CD4-positive, alpha-beta memory T cell (primary cell): Measurements from ENCODE around the gene DDX41. TPM values are rescaled to one million over a fixed set of nuclear protein-coding genes. Genes with fewer than 3 reads are reported as not detected.

Experiments
- CTCF ChIA-PET: fragments of 350-600 bp; sonication (Branson Sonifier 250); formaldehyde crosslinking; loops from one replicate; lab custom pipeline; 2021; ENCODE audit warnings: inconsistent platforms; ENCODE audit not compliant: partially characterized antibody; lab: Charles Lee
- POLR2A ChIA-PET: fragments of 350-600 bp; sonication (Branson Sonifier 250); formaldehyde crosslinking; loops from one replicate; lab custom pipeline; 2021; ENCODE audit not compliant: partially characterized antibody; lab: Charles Lee
- DNase-seq, 5 donors: peaks; one replicate each; pipeline versions ENCODE4 v3.0.0 to v3.0.0-alpha.2; 2020 to 2022; ENCODE audit warnings: mixed read lengths in 1 of 5
- H3K27ac ChIP-seq: one replicate; pipeline ENCODE4 v1.7.0; 2013; ENCODE audit warnings: low read depth, low read length
- H3K27me3 ChIP-seq: 2 replicates; pipeline ENCODE4 v1.7.0; 2013; ENCODE audit warnings: mild to moderate bottlenecking, low read length, moderate library complexity; ENCODE audit not compliant: insufficient read depth
- H3K36me3 ChIP-seq: 2 replicates; pipeline ENCODE4 v1.7.0; 2013; ENCODE audit warnings: mild to moderate bottlenecking, low read length, moderate library complexity; ENCODE audit not compliant: insufficient read depth
- H3K4me1 ChIP-seq: 2 replicates; pipeline ENCODE4 v1.7.0; 2013; ENCODE audit warnings: mild to moderate bottlenecking, low read length, moderate library complexity; ENCODE audit not compliant: insufficient read depth
- H3K4me3 ChIP-seq, 2 donors: one replicate each; pipeline ENCODE4 v1.7.0; 2013; ENCODE audit warnings: low read length in 2 of 2, mild to moderate bottlenecking in 1 of 2
- H3K9me3 ChIP-seq, 2 donors: one replicate each; pipeline ENCODE4 v1.7.0; 2013; ENCODE audit warnings: low read length in 2 of 2, control low read depth in 1 of 2; ENCODE audit not compliant: control insufficient read depth in 1 of 2
- H3K27ac Mint-ChIP-seq, 7 donors: one replicate each; pipeline ENCODE4 v1.8.0; 2020 to 2021; ENCODE audit warnings: mixed read lengths in 7 of 7, mild to moderate bottlenecking in 6 of 7, inconsistent platforms in 3 of 7, moderate library complexity in 3 of 7
- H3K27me3 Mint-ChIP-seq, 2 donors: one replicate each; pipeline ENCODE4 v1.8.0; 2020 to 2021; ENCODE audit warnings: mixed read lengths in 2 of 2
- H3K36me3 Mint-ChIP-seq, 2 donors: one replicate each; pipeline ENCODE4 v1.8.0; 2020 to 2021; ENCODE audit warnings: mixed read lengths in 2 of 2, inconsistent platforms in 1 of 2, mild to moderate bottlenecking in 1 of 2
- H3K4me1 Mint-ChIP-seq, 4 donors: one replicate each; pipeline ENCODE4 v1.8.0; 2020 to 2021; ENCODE audit warnings: mixed read lengths in 4 of 4, mild to moderate bottlenecking in 1 of 4
- H3K4me3 Mint-ChIP-seq, 8 donors: one replicate each; pipeline ENCODE4 v1.8.0; 2020 to 2021; ENCODE audit warnings: mixed read lengths in 8 of 8, mild to moderate bottlenecking in 7 of 8, moderate library complexity in 6 of 8, inconsistent platforms in 3 of 8
- H3K9me3 Mint-ChIP-seq, 8 donors: one replicate each; pipeline ENCODE4 v1.8.0; 2020 to 2021; ENCODE audit warnings: mixed read lengths in 8 of 8, mild to moderate bottlenecking in 5 of 8, inconsistent platforms in 3 of 8, moderate library complexity in 1 of 8
- intact Hi-C: fragments of 100-400 bp; cut with micrococcal nuclease; formaldehyde crosslinking; loops from one replicate; pipeline ENCODE4 v1.15.1; 2023
- polyA plus RNA-seq, 2 donors: library from polyadenylated mRNA; unstranded; fragments of 300-500 nt; fragmentation: Illumina TruSeq; gene quantifications; one replicate each; pipeline ENCODE4 v1.2.3, GENCODE V29; 2021
- total RNA-seq, 2 experiments: library from RNA; stranded (reverse); gene quantifications; one replicate each; pipeline ENCODE4 v1.2.3, GENCODE V29; 2021

The DDX41 gene
- total and polyA plus RNA-seq, 4 experiments from 2014 or later = 47.6 to 80.3 (median 62.0) TPM

DNA sequence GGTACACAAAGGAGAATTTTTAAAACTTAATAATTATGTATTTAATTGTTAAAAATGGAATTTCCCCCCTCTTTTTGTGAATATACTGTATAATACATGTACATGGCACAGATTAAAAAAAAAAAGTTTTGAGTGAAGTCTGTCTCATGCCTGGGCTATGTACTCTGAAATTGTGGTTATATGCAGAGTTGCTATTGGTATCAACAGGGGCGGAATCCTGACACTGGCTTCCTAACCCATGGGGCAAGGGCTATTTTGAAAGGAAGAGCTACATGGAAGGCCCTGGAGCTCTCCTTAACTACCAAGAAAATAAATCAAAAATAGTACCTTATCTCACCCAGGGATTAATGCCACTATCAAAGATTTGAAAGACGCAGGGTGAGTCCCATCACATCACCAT, 38.5 kb upstream of the DDX41 start:
- Mint-ChIP-seq H3K36me3 (peaks cover under 1 to 17% of the 10 kb centered on the region in 2 donors), H3K27ac (peak overlapping the region in 2 of 7 donors; percentile 63 to 88), H3K4me1 (peaks cover 23 to 52% (median 36%) of the 10 kb centered on the region in 4 donors), H3K4me3 (peak overlapping the region; percentile 84 to 93 (median 90)), H3K9me3 (no peaks in the 10 kb centered on the region), H3K27me3 (no peaks in the 10 kb centered on the region)
- Histone ChIP-seq H3K36me3 (no peaks in the 10 kb centered on the region), H3K27ac (no peak overlapping the region), H3K4me3 (peak overlapping the region in 1 of 2 donors; percentile 62), H3K9me3 (no peaks in the 10 kb centered on the region), H3K27me3 (no peaks in the 10 kb centered on the region), H3K4me1 (peaks cover 39% of the 10 kb centered on the region)
- no peak for DNase-seq
- ChIA-PET POLR2A (interaction anchor here (0.7 kb wide), 1 partner anchor 171 kb away, joined by 6 read pairs; the partner anchor contains the start of gene SLC34A1), CTCF (no interaction called here)
- intact Hi-C loops = no loop called here

DNA sequence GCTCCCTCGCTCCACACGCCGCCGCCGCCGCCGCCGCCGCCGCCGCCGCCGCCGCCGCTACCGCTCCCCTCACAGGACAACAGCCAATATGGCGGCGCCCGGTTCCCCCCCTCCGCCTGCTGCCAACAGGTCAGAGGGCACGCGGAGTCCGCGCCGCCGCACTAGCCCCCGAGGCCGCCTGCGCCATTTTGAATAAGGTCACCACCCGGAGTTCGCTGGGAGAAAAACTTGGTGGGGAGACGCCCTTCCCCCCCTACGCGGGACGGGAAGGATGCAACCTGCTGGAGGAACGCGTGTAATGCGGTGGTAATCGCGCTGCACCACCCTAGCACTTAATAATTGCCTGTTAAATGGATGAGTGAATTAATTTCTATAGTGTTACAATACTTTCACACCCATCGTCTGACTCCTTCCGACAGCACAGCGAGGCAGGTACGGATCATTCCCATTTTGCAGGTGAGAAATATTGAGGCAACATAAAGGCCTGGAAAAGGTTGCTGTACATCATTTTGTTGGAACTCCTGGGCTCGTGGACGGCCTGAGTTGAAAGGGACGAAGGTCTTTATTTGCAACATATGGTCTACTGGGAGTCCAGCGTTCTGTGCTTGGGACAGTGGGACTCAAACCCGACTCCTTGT, 37.8 kb upstream of the DDX41 start, which contains the start of gene FAM193B:
Gene FAM193B (minus strand): TSS at position 90 of the 638 bp plus-strand sequence. CDS start 105 bp downstream, outside the sequence.
- DNase-seq = peak; percentile 93 to 95 (median 94)
- H3K27me3 ChIP-seq = no peaks in the 10 kb centered on the region
- ChIA-PET POLR2A (interaction anchor here (1.3 kb wide), 2 partner anchors 37 to 40 kb away, joined by 3 to 7 read pairs; partner anchors contain the start of gene TMED9), CTCF (no interaction called here)
- intact Hi-C loops = loop anchor here (1.0 kb wide), 3 partner anchors 37 to 46 kb away; partner anchors contain the start of genes B4GALT7 and TMED9
- H3K4me1 Mint-ChIP-seq = peaks cover 23 to 54% (median 38%) of the 10 kb centered on the region in 4 donors
- H3K36me3 Mint-ChIP-seq = peaks cover 2 to 19% of the 10 kb centered on the region in 2 donors
- peak within 1 kb of the TSS; percentile 73 for H3K4me3 ChIP-seq
- peak within 1 kb of the TSS; percentile 84 to 93 (median 90) for H3K4me3 Mint-ChIP-seq
- H3K27me3 Mint-ChIP-seq = no peaks in the 10 kb centered on the region
- no peaks in the 10 kb centered on the region for H3K9me3 Mint-ChIP-seq
- H3K9me3 ChIP-seq = no peaks in the 10 kb centered on the region
- H3K27ac Mint-ChIP-seq = peak within 1 kb of the TSS; percentile 63 to 92 (median 82)
- no peaks in the 10 kb centered on the region for H3K36me3 ChIP-seq
- peaks cover 39% of the 10 kb centered on the region for H3K4me1 ChIP-seq
- peak within 1 kb of the TSS; percentile 67 for H3K27ac ChIP-seq

DNA sequence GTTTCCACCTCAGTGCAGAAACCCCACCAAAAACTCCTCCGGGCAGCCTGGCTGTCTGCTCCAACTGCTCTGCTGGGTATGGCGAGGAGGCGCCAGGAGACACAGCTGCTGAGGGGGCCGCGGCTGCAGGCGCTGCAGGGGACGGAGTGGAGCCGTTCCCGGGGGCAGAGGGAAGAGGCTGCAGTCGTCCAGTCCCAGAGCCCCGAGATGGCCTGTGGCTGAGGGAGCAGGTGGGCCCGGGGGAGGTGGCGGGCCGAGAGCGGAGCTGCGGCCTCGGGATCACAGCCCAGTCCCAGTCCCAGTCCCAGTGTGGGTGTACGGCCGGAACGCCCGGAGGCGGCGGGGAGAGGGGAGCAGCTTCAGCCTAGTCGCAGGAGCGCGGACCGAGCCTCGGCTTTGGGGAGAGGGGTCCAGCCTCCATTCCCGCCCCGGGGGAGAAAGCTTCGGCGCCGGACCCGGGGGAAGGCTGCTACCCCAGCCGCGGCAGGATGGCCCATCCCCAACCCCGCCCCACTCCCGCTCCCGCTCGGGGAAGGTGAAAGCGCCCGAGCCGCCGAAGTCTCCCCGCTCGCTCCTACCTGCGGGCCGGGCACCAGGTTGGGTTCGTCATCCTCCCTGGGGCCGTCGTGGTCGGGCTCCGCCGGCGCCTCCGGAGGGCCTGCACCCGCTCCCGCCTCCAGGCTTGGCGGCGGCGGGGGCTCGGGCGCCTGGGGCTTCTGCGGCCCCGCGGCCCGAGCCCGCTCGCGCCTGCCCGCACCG, 37.1 kb upstream of the DDX41 start:
- DNase-seq = peak in 3 of 5 donors; percentile 3 to 51 (median 6)
- H3K4me1 ChIP-seq = peaks cover 39% of the 10 kb centered on the region
- intact Hi-C loops = loop anchor here (1.0 kb wide), 3 partner anchors 37 to 46 kb away; partner anchors contain the start of genes B4GALT7 and TMED9
- peaks cover 23 to 55% (median 39%) of the 10 kb centered on the region in 4 donors for H3K4me1 Mint-ChIP-seq
- peaks cover 2 to 19% of the 10 kb centered on the region in 2 donors for H3K36me3 Mint-ChIP-seq
- H3K27ac Mint-ChIP-seq = peak overlapping the region in 3 of 7 donors; percentile 24 to 88 (median 63)
- ChIA-PET CTCF (no interaction called here), POLR2A (interaction anchor here (1.3 kb wide), 2 partner anchors 38 to 41 kb away, joined by 3 to 7 read pairs; partner anchors contain the start of gene TMED9)
- no peaks in the 10 kb centered on the region for H3K9me3 ChIP-seq
- peak overlapping the region; percentile 49 to 73 for H3K4me3 ChIP-seq
- H3K27me3 ChIP-seq = no peaks in the 10 kb centered on the region
- H3K4me3 Mint-ChIP-seq = peak overlapping the region; percentile 66 to 91 (median 81)
- H3K36me3 ChIP-seq = no peaks in the 10 kb centered on the region
- no peaks in the 10 kb centered on the region for H3K9me3 Mint-ChIP-seq
- peak overlapping the region; percentile 67 for H3K27ac ChIP-seq
- H3K27me3 Mint-ChIP-seq = no peaks in the 10 kb centered on the region

DNA sequence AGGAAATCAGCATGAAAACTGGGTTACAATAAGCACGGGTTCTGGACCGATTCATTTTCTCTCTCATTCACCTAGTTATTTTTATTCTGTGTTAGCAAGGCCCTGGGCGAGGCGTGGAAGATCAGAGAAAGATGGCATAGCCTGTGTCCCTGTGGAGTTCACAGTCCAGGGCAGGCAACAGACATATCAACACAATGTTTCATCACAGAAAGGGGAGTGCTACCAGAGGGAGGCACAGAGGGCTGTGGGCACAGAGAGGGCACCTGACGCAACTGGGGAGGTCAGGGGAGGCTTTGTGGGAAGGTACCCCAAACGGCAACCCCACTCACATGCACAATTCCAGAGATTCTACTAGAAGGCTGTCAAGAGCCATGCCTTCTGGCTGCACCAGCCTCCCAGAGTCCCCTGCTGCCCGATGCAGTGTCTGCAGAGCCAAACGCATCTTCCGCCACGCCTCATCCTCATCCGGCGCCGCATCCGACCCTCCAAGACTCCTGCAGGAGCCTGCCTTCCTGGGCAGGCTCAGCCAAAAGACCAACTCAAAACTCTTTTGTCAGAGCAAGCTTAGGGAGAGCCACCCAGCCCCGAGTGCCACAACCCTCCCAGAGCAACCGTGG, 36.2 kb upstream of the DDX41 start:
- Mint-ChIP-seq H3K4me3 (peak overlapping the region; percentile 66 to 87 (median 80)), H3K36me3 (peaks cover 2 to 21% of the 10 kb centered on the region in 2 donors), H3K27ac (peak overlapping the region; percentile 10 to 88 (median 83)), H3K9me3 (no peaks in the 10 kb centered on the region), H3K4me1 (peaks cover 29 to 61% (median 44%) of the 10 kb centered on the region in 4 donors), H3K27me3 (no peaks in the 10 kb centered on the region)
- Histone ChIP-seq H3K9me3 (no peaks in the 10 kb centered on the region), H3K4me1 (peaks cover 39% of the 10 kb centered on the region), H3K36me3 (no peaks in the 10 kb centered on the region), H3K27ac (peak overlapping the region; percentile 67), H3K4me3 (peak overlapping the region; percentile 49 to 73), H3K27me3 (no peaks in the 10 kb centered on the region)
- ChIA-PET POLR2A (interaction anchor here (1.3 kb wide), 2 partner anchors 39 to 42 kb away, joined by 3 to 7 read pairs; partner anchors contain the start of gene TMED9), CTCF (no interaction called here)
- no peak for DNase-seq
- intact Hi-C loops = no loop called here

DNA sequence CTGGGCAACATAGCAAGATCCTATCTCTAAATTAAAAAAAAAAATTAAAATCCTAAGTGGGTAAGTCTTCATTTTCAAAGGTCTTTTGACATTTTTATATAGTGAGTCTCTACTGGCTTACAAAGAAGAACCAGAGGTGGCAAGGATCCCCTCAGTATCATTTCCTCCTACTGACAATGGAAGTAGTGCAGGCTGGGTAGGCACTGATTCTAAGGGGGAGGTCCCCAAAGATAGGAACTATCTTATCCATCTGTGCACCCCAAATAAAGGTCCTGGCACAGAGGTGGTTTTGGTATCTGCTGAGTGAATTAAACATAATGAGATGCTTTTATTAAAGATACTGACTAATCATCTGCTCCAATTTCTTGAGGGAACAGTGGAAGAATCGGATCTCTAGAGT, 33.4 kb upstream of the DDX41 start:
- H3K9me3 Mint-ChIP-seq = no peaks in the 10 kb centered on the region
- Histone ChIP-seq H3K4me1 (peaks cover 23% of the 10 kb centered on the region), H3K9me3 (no peaks in the 10 kb centered on the region), H3K4me3 (no peak overlapping the region), H3K27ac (no peak overlapping the region), H3K36me3 (peaks cover 4% of the 10 kb centered on the region), H3K27me3 (no peaks in the 10 kb centered on the region)
- no peak for DNase-seq
- no peak overlapping the region for H3K4me3 Mint-ChIP-seq
- peaks cover 32 to 64% (median 41%) of the 10 kb centered on the region in 4 donors for H3K4me1 Mint-ChIP-seq
- peaks cover 2 to 37% of the 10 kb centered on the region in 2 donors for H3K36me3 Mint-ChIP-seq
- peak overlapping the region in 1 of 7 donors; percentile 42 for H3K27ac Mint-ChIP-seq
- POLR2A ChIA-PET = no interaction called here
- intact Hi-C loops = no loop called here
- CTCF ChIA-PET = interaction anchor here (1.5 kb wide), 1 partner anchor 51 kb away, joined by 3 read pairs; no protein-coding TSS in a partner anchor
- no peaks in the 10 kb centered on the region for H3K27me3 Mint-ChIP-seq

DNA sequence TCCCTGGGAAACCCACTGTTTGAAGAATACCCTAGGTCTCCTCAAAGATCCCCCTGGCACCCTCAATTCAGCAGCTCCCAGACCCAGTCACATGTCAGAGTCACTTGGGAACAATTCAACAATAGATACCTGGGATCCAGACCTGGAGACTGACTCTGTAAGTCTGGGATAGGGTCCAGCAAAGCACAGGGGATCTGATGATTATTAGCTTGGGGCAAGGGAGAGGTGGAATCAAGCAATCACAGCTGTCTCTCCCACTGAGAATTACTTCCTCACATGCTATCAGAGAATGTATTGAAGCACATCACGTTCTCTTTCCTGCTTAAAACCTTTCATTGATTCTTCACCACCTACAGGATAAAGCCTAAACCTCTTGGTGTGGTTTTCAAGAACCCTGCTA, 31.7 kb upstream of the DDX41 start:
- no peaks in the 10 kb centered on the region for H3K9me3 ChIP-seq
- no peak overlapping the region for H3K4me3 ChIP-seq
- H3K36me3 ChIP-seq = peaks cover 4% of the 10 kb centered on the region
- Mint-ChIP-seq H3K4me3 (no peak overlapping the region), H3K36me3 (peaks cover 2 to 37% of the 10 kb centered on the region in 2 donors), H3K27ac (peak overlapping the region in 2 of 7 donors; percentile 57 to 65), H3K4me1 (peaks cover 25 to 68% (median 38%) of the 10 kb centered on the region in 4 donors), H3K27me3 (no peaks in the 10 kb centered on the region), H3K9me3 (no peaks in the 10 kb centered on the region)
- H3K27ac ChIP-seq = no peak overlapping the region
- intact Hi-C loops = no loop called here
- H3K4me1 ChIP-seq = peaks cover 16% of the 10 kb centered on the region
- DNase-seq = no peak
- ChIA-PET POLR2A (interaction anchor here (0.7 kb wide), 1 partner anchor 27 kb away, joined by 3 read pairs; no protein-coding TSS in a partner anchor), CTCF (interaction anchor here (1.1 to 2.3 kb wide), 2 partner anchors 8 to 47 kb away, joined by 4 to 9 read pairs; no protein-coding TSS in a partner anchor)
- H3K27me3 ChIP-seq = no peaks in the 10 kb centered on the region
